Effector memory CD4-positive, alpha-beta T cell (primary cell): ENCODE data around the gene NPIPB13.
"Not testable (repeated sequence)": the region's sequence is repeated elsewhere in the genome, so short reads cannot be mapped to it uniquely, and the experiment has no call there.

Source experiments
- DNase-seq, 3 donors: peaks; one replicate each; pipeline ENCODE4 v3.0.0-alpha.2; 2020
- H3K27ac ChIP-seq: 2 replicates; pipeline ENCODE4 v1.7.0; 2013; ENCODE audit warnings: mild to moderate bottlenecking, low read length, moderate library complexity; ENCODE audit not compliant: insufficient read depth, poor library complexity, severe bottlenecking
- H3K27me3 ChIP-seq: replicated peaks from 2 replicates; pipeline ENCODE4 v1.7.0; 2013; ENCODE audit warnings: mild to moderate bottlenecking, low read length; ENCODE audit not compliant: insufficient read depth, control insufficient read depth, poor library complexity, severe bottlenecking
- H3K36me3 ChIP-seq: 2 replicates; pipeline ENCODE4 v1.7.0; 2013; ENCODE audit warnings: mild to moderate bottlenecking, low read length, moderate library complexity; ENCODE audit not compliant: control insufficient read depth, insufficient read depth
- H3K4me1 ChIP-seq: 2 replicates; pipeline ENCODE4 v1.7.0; 2013; ENCODE audit warnings: low read length, mild to moderate bottlenecking; ENCODE audit not compliant: control insufficient read depth, insufficient read depth, poor library complexity, severe bottlenecking
- H3K4me3 ChIP-seq: 2 replicates; pipeline ENCODE4 v1.7.0; 2013; ENCODE audit warnings: low read length, low read depth, mild to moderate bottlenecking; ENCODE audit not compliant: insufficient read depth, poor library complexity, severe bottlenecking
- H3K9me3 ChIP-seq: 2 replicates; pipeline ENCODE4 v1.7.0; 2013; ENCODE audit warnings: mild to moderate bottlenecking, low read length, moderate library complexity; ENCODE audit not compliant: control insufficient read depth

Gene NPIPB13

DNA sequence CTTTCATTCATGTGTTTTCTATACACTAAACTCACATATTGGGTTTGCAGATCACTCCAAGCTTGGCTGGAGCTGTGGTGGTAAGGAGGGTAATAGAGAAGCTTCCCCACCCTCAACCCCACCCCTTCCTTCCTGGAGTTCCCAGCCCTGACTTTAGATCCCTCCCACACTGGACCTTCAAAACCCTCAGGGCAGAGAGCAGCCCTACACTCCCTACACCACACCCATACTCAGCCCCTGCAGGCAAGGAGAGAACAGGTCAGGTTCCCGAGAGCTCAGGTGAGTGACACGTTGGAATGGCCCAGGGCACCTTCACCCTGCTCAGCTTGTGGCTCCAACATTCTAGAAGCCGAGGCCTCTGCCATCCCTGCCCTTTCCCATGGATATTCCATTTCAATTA is 49.2 kb downstream of the NPIPB13 start, which contains the start of gene SULT1A3:
SULT1A3 (plus strand) TSS at position 207 of the 400 bp plus-strand sequence. CDS start 1,474 bp downstream, outside the sequence.
- H3K27ac ChIP-seq, H3K4me3 ChIP-seq, H3K9me3 ChIP-seq, H3K4me1 ChIP-seq, H3K36me3 ChIP-seq, H3K27me3 ChIP-seq, DNase-seq: not testable (repeated sequence)
